Measurements from ENCODE around the gene RCE1. TPM values are rescaled to one million over a fixed set of nuclear protein-coding genes. Genes with fewer than 3 reads are reported as not detected.

The RCE1 gene
- total RNA-seq, 1 donor from 2014 or later: 45.2 TPM

DNA sequence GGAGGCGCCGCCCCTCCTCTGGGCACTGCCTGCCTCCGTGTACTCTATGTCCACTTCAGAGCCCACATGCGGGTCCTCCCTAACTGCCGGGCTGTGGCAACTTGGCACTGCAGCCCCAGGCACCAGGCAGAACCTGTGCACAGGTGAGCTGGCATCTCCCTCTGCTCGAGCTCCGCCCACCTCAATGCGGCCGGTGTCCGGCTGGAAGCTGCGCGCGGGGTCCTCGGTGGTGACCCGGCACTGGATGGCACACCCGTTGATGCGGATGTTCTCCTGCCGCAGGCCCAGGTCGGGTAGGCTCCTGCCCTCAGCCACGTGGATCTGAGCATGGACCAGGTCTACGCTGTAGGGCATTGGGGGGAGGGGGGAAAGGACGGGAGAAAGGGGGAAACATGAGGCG lies 22.8 kb downstream of the RCE1 start:
- Histone ChIP-seq H3K36me3 (ENCODE audit: control insufficient read depth, insufficient read depth, low read length) (no peaks in the 10 kb centered on the region), H3K4me3 (ENCODE audit: low read depth, low read length) (no peak overlapping the region), H3K27me3 (ENCODE audit: control insufficient read depth, insufficient read depth, low read length) (no peaks in the 10 kb centered on the region)

DNA sequence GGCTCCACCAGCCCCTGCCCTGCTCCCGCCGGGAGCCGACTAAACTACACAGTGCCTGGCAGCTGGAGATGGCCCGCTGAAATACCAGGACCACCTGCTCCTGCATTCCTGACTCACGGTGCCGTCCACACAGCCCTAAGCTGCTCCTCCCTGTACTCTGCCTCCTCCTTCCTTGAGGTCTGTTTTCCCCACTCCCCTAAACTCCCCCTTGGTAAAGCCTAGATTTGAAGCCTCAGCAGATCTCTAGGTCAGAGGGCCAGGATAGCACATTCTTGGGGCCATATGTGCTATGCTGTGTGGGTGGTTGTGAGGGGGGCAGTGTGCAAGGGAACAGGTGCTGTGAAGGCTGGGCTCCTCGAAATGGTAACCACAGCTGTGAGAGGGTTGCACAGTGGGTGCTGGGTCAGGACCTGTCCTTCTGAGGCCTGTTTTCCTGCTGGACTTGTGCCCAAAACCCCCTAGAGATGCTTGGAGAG lies 23.3 kb downstream of the RCE1 start:
- H3K36me3 ChIP-seq (ENCODE audit: control insufficient read depth, insufficient read depth, low read length): no peaks in the 10 kb centered on the region
- no peak for DNase-seq (ENCODE audit: low read depth)
- H3K27me3 ChIP-seq (ENCODE audit: control insufficient read depth, insufficient read depth, low read length): no peaks in the 10 kb centered on the region
- no peak overlapping the region for H3K4me3 ChIP-seq (ENCODE audit: low read depth, low read length)
- TF ChIP-seq, protein P1, sequence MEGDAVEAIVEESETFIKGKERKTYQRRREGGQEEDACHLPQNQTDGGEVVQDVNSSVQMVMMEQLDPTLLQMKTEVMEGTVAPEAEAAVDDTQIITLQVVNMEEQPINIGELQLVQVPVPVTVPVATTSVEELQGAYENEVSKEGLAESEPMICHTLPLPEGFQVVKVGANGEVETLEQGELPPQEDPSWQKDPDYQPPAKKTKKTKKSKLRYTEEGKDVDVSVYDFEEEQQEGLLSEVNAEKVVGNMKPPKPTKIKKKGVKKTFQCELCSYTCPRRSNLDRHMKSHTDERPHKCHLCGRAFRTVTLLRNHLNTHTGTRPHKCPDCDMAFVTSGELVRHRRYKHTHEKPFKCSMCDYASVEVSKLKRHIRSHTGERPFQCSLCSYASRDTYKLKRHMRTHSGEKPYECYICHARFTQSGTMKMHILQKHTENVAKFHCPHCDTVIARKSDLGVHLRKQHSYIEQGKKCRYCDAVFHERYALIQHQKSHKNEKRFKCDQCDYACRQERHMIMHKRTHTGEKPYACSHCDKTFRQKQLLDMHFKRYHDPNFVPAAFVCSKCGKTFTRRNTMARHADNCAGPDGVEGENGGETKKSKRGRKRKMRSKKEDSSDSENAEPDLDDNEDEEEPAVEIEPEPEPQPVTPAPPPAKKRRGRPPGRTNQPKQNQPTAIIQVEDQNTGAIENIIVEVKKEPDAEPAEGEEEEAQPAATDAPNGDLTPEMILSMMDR (IDR thresholded peaks at IDR 0.05; ENCODE audit: insufficient read depth, low read length, poor library complexity, severe bottlenecking): no peak

More for the DNA sequence above, 22.8 kb downstream of the RCE1 start:
- TF ChIP-seq, protein P1 (IDR thresholded peaks at IDR 0.05; ENCODE audit: insufficient read depth, low read length, poor library complexity, severe bottlenecking): no peak
- DNase-seq (ENCODE audit: low read depth): no peak

DNA sequence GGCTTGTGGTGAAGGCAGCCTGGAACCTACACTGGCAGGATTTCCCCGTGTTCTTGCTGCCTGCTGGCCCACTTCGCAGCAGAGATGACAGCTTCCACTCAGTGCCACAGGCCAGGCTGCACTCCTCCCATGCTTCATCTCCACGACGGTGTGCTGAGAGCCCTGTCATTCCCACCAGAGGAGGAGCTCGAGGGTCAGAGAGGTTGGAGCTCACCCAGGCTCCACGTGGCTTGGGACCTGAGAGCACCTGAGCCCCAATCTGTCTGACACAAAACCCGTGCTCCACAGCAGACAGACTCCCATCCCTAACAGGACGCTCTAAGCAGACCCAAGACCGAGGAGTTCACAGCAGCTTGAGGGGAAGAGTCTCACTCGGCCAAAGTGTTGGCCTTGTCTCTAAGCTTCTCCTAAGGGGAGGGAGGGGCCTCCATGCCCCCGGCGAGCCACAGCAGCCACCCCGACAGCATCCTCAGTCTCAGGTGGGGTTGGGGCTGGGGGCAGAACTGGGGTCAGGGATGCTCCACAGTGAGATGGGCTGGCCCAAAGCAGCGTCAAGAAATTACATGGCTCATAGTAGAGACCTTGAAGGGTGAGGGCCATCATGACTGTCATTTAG lies 24.3 kb downstream of the RCE1 start:
- H3K27me3 ChIP-seq (ENCODE audit: control insufficient read depth, insufficient read depth, low read length): no peaks in the 10 kb centered on the region
- DNase-seq (ENCODE audit: low read depth): no peak
- no peak overlapping the region for H3K4me3 ChIP-seq (ENCODE audit: low read depth, low read length)
- H3K36me3 ChIP-seq (ENCODE audit: control insufficient read depth, insufficient read depth, low read length): no peaks in the 10 kb centered on the region
- TF ChIP-seq, protein P1 (IDR thresholded peaks at IDR 0.05; ENCODE audit: insufficient read depth, low read length, poor library complexity, severe bottlenecking): no peak

DNA sequence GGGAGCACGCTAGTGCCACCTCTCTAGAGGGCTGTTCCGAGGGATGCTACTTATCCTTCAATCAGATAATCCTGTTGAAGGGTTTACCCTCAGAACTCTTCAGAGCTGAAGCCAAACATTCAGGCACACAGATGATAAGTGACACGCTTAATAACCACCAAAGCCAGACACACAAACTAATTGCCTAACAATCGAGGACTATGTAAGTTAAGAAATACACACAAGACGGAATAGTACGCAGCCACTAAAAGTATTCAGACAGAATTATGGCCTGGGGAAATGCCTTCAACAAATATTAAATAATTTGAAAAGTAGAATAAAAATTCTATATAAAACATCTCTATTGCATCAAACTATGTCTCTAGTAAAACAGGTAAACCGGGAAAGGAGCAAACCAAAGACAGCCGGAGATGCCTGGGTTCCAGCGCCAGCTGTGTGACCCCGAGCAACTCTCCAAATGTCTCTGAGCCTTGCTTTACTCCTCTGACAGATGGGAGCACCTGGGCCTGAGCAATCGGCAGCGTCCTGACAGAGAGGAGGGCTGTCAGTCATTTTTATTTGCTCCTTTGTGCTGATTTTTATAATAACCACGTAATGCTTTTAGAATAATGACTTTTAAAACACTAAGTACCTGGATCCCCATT lies 25.0 kb downstream of the RCE1 start:
- no peaks in the 10 kb centered on the region for H3K27me3 ChIP-seq (ENCODE audit: control insufficient read depth, insufficient read depth, low read length)
- no peak overlapping the region for H3K4me3 ChIP-seq (ENCODE audit: low read depth, low read length)
- no peaks in the 10 kb centered on the region for H3K36me3 ChIP-seq (ENCODE audit: control insufficient read depth, insufficient read depth, low read length)
- no peak for DNase-seq (ENCODE audit: low read depth)
- TF ChIP-seq, protein P1 (IDR thresholded peaks at IDR 0.05; ENCODE audit: insufficient read depth, low read length, poor library complexity, severe bottlenecking): no peak

DNA sequence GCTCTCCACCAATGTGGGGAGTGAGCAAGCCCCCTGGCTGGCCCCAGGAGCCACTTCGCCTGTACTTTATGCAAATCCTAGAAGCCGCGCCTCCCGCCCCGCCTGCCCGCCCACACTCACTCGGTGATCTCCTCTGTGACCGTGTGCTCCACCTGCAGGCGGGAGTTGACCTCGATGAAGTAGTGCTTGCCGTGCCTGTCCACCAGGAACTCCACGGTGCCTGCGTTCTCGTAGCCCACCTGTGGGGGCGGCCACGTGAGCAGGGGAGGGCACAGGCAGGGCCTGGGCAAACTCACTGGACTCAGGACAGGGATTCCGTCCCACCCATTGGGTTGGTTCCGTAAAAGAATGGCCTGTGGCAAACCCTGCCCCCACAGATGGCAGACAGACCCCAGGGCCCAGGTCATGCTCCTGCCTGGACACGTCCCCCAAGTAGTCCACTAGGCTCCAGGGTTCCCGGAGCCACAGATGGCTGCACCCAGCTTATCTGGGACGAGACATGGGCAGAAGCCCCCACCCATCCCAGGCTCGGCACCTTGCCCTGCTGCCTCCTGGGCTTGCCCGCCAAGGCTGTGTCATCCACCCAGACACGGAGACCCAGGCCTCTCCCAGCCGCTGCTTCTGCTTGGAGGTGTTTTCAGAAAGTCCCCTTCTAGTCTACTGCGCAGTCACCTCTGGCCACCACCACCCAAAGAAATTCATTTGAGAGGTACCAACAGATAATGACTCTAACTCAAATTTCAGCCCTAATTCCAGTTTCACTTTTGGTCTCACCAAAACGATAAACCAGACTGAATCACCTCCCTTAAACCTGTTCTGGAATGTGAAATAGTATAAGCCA lies 25.7 kb downstream of the RCE1 start:
- Histone ChIP-seq H3K36me3 (ENCODE audit: control insufficient read depth, insufficient read depth, low read length) (no peaks in the 10 kb centered on the region), H3K27me3 (ENCODE audit: control insufficient read depth, insufficient read depth, low read length) (no peaks in the 10 kb centered on the region), H3K4me3 (ENCODE audit: low read depth, low read length) (no peak overlapping the region)
- TF ChIP-seq, protein P1 (IDR thresholded peaks at IDR 0.05; ENCODE audit: insufficient read depth, low read length, poor library complexity, severe bottlenecking): peak; percentile 48
- DNase-seq (ENCODE audit: low read depth): no peak
